Stimulated activated CD4-positive, alpha-beta T cell treated with anti-CD3 and anti-CD28 coated beads, Interleukin-1b, Interleukin-23, amount 100 ng/mL, for 1 hour (primary cell): ENCODE results near the gene PRR5L.

Experiments
- DNase-seq, 2 donors: peaks; one replicate each; pipeline ENCODE4 v3.0.0-alpha.2; 2020; ENCODE audit warnings: low read depth in 2 of 2

PRR5L gene

GRCh38 chr11:36326524-36327419 is 30.7 kb downstream of the PRR5L start:
- no peak for DNase-seq

GRCh38 chr11:36328966-36329673 is 33.0 kb downstream of the PRR5L start:
- no peak for DNase-seq

GRCh38 chr11:36330411-36330810 is 34.3 kb downstream of the PRR5L start:
- DNase-seq = no peak

DNA sequence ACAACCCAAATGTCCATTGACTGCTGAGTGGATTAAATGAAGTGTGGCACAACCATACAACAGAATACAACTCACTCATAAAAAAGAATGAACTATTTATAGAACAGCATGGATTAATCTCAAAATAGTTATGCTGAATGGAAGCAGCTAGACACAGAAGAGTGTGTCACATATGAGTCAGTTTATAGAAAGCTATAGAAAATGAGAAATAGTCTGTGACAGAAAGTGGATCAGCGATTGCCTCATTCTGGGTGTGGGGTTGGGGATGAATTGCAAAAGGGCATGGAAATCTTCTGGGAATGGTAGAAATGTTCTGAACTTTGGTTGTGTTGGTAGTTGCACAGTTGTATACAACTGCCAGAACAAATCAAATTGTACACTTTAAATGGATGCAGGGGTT is 37.4 kb downstream of the PRR5L start:
- no peak for DNase-seq

GRCh38 chr11:36333897-36334296 is 37.8 kb downstream of the PRR5L start:
- DNase-seq = no peak

- DNase-seq = no peak
Observed at GRCh38 chr11:36339888-36340287, 43.8 kb downstream of the PRR5L start.

DNA sequence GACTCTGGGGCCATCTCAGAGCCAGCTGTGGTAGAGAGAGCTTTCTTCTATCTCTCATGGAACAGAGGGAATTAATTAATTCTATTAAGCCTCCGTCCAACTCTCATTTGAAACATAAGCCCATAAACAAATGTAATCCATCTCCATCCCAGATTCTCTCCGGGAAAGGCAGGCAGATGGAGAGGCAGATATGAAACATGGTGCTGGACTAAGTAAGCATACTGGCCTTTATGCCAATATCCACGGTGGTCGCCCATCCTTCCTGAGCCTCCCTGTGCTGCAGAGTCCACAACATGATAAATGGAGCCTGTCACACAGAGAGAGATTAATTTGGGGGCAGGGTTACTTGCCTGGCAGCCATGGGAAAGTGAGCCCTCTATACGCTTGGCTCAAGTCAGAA is 44.8 kb downstream of the PRR5L start:
- no peak for DNase-seq

DNA sequence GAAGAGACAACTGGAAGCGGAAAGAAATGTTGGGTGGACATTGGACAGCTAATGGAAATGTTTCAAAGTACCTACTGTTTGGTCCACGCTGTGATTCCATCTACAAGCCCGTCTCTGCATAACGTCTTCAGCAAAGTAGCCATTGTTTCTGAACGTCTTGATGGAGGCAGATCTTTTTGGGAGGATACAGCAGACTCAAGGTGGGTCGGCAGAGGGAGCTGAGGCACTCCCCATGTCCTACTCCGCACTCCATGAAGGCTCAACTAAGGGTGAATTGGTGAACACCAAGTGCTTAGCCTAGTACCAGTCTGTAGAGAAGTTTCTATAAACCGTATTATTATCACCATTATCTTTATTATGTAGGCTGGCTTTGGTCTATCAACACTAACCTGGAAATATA is 45.8 kb downstream of the PRR5L start:
- no peak for DNase-seq

GRCh38 chr11:36342327-36342726 is 46.2 kb downstream of the PRR5L start:
- DNase-seq = no peak

GRCh38 chr11:36343436-36343835 is 47.3 kb downstream of the PRR5L start:
- DNase-seq = no peak

- no peak for DNase-seq
Observed at GRCh38 chr11:36345084-36345511, 49.0 kb downstream of the PRR5L start.

DNA sequence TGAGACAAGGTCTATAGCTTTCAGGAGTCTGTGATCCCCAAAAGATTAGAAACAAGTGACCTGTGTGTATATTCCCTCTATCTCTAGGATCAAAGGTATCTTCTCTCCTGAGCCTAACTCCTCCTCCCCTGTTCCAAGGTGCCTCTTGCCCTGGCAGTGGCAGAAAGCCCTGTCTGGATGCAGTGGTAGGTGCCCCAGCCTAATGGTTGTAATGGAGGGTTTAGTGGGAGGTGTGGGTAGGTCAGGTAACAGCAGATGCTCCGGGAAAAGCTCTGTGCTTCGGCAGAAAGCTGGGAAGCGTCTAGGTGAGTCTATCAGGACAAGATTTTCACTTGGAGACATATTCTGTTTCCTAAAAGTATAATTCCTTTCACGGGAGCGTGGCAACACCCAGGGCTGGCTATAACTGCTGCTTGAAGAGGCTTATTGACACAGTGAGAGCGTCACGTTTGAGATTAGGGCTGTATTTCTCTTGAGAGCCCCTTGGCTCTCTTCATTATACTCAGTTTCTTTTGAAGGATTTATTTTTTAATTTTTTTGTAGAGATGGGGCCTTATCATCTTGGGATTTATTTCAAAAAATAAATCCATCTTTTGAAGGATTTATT is 49.5 kb downstream of the PRR5L start:
- no peak for DNase-seq

DNA sequence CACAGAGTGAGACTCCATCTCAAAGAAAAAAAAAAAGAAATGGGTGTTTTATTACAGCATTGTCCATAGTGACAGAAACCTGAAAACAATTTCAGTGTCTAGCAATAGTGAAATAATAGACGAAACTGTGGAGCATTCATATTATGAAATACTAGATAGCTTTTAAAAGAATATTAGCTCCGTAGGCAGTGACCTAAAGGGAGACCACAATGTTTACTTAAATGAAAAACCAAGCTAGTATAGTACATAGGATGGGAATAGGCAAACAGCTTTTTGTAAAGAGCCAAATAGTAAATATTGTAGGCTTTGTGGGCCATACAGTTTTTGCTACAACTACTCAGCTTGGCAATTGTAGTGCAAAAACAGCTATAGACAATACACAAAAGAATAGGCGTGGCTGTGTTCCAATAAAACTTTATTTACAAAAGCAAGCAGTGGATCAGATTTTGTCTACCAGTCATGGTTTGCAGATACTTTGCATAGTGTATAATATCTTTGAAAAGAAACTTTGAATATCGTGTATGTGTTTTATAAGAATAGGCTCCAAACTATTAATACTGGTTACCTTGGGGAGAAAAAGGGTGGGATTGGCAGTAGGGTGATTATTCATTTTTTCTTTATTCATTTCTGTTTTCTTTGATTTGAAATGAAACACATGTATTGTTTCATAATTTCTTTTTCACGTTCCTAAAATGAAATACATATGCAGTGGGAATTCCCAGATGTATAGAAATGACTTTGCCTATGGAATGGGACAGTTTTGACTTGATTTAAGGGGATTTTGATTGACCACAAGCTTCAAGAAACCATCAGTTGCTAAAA is 50.7 kb downstream of the PRR5L start:
- DNase-seq = no peak

GRCh38 chr11:36347384-36347906 is 51.4 kb downstream of the PRR5L start:
- no peak for DNase-seq

DNA sequence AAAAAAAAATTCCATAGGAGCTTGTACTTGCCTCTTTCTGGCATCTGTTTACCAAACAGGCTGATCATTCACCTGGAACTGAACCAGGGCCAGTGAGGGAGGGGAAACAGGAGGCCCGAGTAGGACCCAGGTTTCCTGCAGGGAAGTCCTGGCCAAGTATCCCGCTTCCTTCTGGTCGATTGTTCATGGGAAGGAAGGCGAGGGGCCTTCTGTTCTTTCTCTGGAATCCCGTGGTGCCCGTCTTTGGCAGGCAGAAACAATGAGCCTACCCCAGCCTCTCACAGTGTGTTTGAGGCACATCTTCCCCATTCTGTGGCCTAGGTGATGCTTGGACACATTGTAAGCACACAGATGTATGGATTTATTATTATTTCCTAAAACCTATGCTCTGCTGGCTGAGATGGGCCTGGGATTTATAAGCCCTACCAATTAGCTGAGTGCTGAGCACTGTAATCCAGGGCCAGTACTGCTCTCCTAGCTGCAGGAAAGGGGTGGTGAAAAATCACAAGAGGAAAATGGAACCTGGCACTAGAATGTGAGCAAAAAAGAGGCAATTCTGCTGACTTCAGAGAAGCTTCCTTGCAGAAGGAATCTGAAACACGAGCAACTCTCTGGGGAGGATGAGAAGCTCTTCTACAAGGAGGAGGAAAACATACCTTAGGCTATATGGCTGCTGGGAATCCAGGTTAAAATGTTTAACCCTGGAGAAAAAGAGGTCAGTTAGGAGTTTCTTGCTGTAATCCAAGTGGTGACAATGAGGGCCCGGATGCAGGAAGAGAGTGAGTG is 53.5 kb downstream of the PRR5L start:
- no peak for DNase-seq

DNA sequence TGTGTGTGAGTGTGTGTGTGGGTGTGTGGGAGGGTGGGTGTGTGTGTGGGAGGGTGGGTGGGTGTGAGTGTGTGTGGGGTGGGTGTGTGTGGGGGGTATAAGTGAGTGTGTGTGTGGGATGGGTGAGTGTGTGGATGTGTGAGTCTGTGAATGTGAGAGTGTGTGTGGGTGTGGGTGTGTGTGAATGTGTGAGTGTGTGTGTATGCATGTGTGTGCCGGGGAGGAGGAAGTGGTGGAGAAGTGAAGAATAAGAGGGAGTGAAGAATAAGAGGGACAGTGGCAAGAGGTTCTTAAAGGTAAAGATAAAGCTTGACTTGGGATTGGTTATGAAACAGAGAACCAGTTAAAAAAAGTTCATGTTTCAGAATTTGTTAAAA is 54.0 kb downstream of the PRR5L start:
- DNase-seq = no peak

DNA sequence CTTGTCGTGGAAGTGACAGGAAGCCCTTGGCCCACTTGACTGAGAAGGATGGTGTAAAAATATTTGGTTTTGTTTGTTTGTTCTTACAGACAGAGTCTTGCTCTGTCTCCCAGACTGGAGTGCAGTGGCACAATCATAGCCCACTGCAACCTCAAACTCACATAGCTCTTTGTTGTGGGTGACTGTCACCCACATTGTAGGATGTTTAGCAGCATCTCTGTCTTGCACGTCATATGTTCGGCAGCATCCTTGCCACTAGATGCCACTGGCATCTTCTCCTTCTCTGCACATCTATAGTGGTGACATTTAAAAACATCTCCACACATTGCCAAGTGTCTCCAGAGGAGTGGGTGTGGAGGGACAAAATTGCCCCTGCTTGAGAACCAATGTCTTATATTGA is 56.8 kb downstream of the PRR5L start:
- no peak for DNase-seq

DNA sequence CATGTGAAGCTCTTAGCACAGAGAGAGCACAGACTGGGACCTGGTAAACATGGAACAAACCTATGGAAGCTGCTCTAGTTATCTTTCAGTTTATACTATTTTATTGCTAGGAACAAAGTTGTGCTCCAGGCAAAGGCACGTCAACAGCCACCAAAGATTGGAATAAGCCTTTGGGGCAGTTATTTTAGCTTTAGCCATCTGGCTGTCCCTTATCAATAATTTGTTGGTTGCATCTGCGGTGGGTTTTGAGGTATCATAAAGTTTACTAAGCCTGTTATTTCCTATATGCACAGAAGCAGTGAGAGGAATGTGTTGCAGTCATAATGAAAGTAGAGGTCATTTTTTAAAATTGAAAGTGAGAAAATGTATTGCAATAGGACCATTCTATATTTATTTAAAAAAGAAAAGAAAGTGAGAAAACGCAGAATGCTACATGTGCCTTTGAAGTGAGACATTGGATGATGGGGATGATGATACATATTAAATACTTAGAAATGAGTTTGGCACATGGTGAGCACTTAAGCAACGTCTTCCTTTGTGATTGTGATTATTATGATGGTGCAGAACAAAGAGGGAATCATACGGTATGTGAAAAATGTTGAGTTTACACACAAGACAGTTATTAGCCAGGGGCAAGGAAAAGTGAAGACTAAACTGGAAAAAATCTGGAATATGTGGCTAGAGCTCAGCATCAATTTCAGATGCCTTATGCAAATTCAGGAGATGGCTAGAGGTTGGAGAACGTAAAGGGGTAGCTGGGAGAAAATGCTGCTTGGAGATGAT is 58.3 kb downstream of the PRR5L start:
- DNase-seq = no peak

DNA sequence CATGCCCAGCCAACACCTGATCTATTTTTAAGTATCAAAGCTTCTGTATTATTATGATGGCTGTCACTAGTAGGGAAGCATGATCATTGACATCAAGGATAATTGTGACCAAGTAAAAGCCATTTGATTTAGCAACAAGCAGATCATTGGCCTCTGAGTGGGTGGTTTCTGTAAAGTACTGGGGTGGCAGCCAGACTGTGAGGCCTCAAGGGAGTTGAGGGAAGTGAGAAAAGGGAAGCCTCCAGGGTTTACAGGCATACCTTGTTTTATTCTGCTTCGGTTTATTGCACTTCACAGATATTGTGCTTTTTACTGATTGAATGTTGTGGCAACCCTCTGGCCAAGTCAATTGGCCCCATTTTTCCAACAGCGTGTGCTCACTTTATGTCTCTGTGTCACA is 60.1 kb downstream of the PRR5L start:
- no peak for DNase-seq

- DNase-seq = no peak
Observed at GRCh38 chr11:36357831-36358230, 61.7 kb downstream of the PRR5L start.
